Erythroblast (primary cell): ENCODE measurements around the gene HDAC2.

Experiments
- GATA1 ChIP-seq: IDR thresholded peaks from 2 replicates; pipeline ENCODE4 v1.6.1; 2011; ENCODE audit warnings: low read depth, mild to moderate bottlenecking, control low read depth, low read length, moderate library complexity
- POLR2A ChIP-seq: IDR thresholded peaks from 2 replicates; pipeline ENCODE4 v1.6.1; 2011; ENCODE audit warnings: mild to moderate bottlenecking, low read length

DNA sequence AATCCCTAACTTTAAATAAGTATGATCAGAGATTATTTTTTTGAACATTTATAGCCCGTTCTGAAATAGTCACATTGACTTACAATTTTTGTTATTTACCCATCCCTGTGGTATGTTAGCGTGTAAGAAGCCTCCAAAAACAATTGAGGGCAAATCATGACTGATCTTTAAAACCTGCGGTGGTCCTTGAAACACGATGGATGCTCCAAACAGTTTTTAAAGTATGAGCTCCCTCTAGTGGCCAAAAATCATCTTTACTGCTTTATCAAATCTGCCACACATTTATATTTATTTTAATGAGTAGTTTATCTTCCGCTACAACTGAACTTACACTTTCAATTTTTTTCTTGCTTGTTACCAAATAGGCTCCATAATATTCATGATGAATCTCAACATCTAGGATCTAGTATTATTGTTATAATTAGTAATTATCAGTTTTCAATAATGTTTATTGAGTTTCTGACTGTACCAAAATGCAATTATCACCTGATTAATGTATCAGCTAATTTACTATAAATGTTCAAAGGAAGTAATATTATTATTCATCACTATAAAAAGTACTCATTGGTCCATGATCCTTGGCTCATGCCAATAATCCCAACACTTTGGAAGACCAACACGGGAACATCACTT is 61.6 kb downstream of the HDAC2 start:
- TF ChIP-seq POLR2A (no peak), GATA1 (no peak)
